GM12864 (cell line): ENCODE measurements around the gene CITED2.

Source experiments
- DNase-seq: peaks from one replicate; pipeline ENCODE4 v3.0.0-alpha.2; 2011; ENCODE audit warnings: low read depth
- H3K4me3 ChIP-seq: 2 replicates; pipeline ENCODE4 v1.5.1; 2011; ENCODE audit warnings: mild to moderate bottlenecking, low read depth, low read length, control low read depth
- TF ChIP-seq, protein P1 (sequence below): IDR thresholded peaks from 2 replicates; pipeline ENCODE4 v1.5.1; 2011; ENCODE audit warnings: low read depth, mild to moderate bottlenecking, moderate library complexity, low read length, control low read depth, inconsistent platforms; ENCODE audit errors: missing control alignments

The CITED2 gene

DNA sequence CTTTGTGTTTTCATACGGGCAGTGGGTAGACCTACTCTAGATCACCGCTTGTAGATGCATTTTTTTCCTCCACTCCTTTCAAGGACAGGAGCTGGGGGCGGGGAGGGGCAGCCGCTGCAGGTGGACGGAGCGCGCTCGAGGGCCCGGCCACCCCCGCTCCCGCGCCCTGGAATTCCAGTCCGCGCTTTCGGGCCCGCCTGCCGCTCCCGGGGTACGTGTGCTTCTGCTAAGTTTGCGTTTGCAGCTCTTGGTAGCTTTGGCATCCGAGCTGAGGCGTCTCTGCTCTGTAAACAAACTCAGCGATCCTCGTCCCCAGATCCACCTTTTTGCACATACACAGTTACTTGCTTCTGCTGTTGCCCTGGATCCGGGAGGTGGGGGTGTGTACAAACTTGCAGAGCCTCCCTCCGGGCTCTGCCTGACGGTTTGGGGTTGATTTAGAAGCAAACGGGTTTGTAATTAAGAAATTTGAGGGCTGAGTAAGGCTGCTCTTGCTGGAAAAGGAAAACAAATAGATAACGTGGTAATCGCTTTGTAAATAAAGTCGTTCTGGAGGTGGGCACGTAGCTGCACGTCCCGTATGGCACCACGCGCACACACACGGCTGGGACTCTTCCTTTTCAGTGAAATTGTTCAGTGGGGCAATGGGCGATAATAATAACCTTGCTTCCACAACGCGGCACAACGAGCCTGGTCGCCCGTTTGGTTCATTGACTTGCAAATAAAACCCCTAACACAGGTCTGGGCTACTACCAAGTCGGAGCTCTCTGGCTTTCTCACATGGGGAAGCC, 973 bp upstream of the CITED2 start:
- TF ChIP-seq, protein P1, sequence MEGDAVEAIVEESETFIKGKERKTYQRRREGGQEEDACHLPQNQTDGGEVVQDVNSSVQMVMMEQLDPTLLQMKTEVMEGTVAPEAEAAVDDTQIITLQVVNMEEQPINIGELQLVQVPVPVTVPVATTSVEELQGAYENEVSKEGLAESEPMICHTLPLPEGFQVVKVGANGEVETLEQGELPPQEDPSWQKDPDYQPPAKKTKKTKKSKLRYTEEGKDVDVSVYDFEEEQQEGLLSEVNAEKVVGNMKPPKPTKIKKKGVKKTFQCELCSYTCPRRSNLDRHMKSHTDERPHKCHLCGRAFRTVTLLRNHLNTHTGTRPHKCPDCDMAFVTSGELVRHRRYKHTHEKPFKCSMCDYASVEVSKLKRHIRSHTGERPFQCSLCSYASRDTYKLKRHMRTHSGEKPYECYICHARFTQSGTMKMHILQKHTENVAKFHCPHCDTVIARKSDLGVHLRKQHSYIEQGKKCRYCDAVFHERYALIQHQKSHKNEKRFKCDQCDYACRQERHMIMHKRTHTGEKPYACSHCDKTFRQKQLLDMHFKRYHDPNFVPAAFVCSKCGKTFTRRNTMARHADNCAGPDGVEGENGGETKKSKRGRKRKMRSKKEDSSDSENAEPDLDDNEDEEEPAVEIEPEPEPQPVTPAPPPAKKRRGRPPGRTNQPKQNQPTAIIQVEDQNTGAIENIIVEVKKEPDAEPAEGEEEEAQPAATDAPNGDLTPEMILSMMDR: no peak
- DNase-seq: peak; percentile 81
- peak overlapping the region; percentile 91 for H3K4me3 ChIP-seq

GRCh38 chr6:139373928-139374356, 506 bp downstream of the CITED2 start:
- TF ChIP-seq, protein P1: peak; percentile 7
- no peak for DNase-seq
- H3K4me3 ChIP-seq: peak overlapping the region; percentile 91

GRCh38 chr6:139373154-139373927, 1.1 kb downstream of the CITED2 start:
- DNase-seq: no peak
- TF ChIP-seq, protein P1: peak; percentile 38
- peak overlapping the region; percentile 91 for H3K4me3 ChIP-seq

DNA sequence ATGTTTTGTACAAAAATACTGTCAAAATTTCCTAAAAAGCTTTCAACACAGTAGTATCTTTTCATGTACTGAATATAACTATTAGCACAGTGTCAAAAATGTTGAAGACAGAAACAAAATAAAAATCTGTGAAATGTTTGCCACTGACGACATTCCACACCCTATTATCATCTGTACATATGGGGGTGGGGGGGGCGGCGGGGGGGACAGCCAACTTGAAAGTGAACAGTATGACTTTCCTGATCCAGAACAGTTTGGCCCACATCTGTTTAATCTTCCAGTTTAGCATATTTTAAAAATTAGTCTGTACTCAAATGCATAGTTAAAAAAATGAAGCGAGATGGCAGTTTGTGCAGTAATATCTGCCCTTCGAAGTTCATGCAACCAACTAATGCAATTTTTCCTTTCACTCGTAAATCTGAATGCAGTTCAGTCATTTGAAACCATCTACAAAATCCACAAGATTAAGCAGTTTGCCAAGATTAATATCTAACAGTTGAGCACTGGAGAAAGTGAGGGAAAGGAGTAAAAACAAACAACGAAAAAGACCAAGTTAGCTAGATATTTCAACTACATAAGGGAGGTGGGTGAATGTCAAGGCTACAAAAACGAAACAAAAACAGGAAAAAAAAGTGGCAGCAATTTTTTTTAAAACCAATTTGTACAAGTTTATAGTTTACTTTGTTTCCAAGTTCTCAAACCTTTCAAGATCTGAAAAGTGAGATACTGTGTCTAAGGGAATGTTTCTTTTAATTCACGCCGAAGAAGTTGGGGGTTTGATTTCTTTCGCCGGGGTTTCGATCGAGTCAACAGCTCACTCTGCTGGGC, 1.9 kb downstream of the CITED2 start:
- TF ChIP-seq, protein P1: no peak
- peak overlapping the region; percentile 91 for H3K4me3 ChIP-seq
- DNase-seq: no peak

- DNase-seq: no peak
- TF ChIP-seq, protein P1: no peak
- H3K4me3 ChIP-seq: no peak overlapping the region
These were observed 2.8 kb downstream of the CITED2 start for GRCh38 chr6:139371421-139372203.

DNA sequence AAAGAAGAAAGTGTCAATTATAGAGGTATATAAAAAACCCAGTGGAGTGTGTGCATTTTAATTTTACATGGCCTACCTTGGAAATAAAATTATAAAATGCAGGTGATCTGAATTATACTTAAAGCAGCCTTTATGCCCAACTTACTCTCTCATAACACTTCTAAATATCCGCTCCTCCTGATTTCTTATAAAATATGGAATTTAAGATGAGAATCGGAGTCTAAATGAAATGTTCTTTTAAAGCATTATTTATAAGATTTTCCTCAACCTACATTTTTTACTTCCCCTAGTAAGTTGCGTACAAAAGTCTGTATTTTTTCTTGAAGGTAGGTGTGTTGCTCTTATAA, 3.5 kb downstream of the CITED2 start:
- TF ChIP-seq, protein P1: no peak
- no peak for DNase-seq
- no peak overlapping the region for H3K4me3 ChIP-seq
